Endodermal cell (in vitro differentiated cells): Measurements from ENCODE around the gene SLC66A2. TPM values are rescaled to one million over a fixed set of nuclear protein-coding genes. Genes with fewer than 3 reads are reported as not detected.

Experiments
- DNase-seq: peaks from one replicate; pipeline ENCODE4 v3.0.0-alpha.2; 2017
- H3K27ac ChIP-seq: 2 replicates; pipeline ENCODE4 v1.5.1; 2013; ENCODE audit warnings: mild to moderate bottlenecking, low read depth, low read length, moderate library complexity
- H3K27me3 ChIP-seq: 2 replicates; pipeline ENCODE4 v1.6.1; 2013; ENCODE audit warnings: mild to moderate bottlenecking, low read length, moderate library complexity; ENCODE audit not compliant: insufficient read depth, control insufficient read depth, poor library complexity, severe bottlenecking
- H3K36me3 ChIP-seq: 2 replicates; pipeline ENCODE4 v1.7.0; 2013; ENCODE audit warnings: mild to moderate bottlenecking, low read length, moderate library complexity; ENCODE audit not compliant: control insufficient read depth, insufficient read depth
- H3K4me1 ChIP-seq: one replicate; pipeline ENCODE4 v1.7.0; 2013; ENCODE audit warnings: low read length; ENCODE audit not compliant: control insufficient read depth, insufficient read depth
- H3K4me3 ChIP-seq: 2 replicates; pipeline ENCODE4 v1.5.1; 2013; ENCODE audit warnings: mild to moderate bottlenecking, low read length, moderate library complexity
- H3K9ac ChIP-seq: 2 replicates; pipeline ENCODE4 v1.6.1; 2013; ENCODE audit warnings: mild to moderate bottlenecking, low read length, moderate library complexity; ENCODE audit not compliant: poor library complexity, severe bottlenecking; ENCODE audit errors: extremely low read depth
- H3K9me3 ChIP-seq: 2 replicates; pipeline ENCODE4 v1.6.1; 2013; ENCODE audit warnings: mild to moderate bottlenecking, low read length, moderate library complexity; ENCODE audit not compliant: control insufficient read depth
- H3K27ac Mint-ChIP-seq: 2 replicates; pipeline ENCODE4 v1.8.0; 2020; ENCODE audit warnings: mixed read lengths
- H3K27me3 Mint-ChIP-seq: 2 replicates; pipeline ENCODE4 v1.8.0; 2021; ENCODE audit warnings: mild to moderate bottlenecking, mixed read lengths; ENCODE audit not compliant: insufficient read depth
- H3K36me3 Mint-ChIP-seq: 2 replicates; pipeline ENCODE4 v1.8.0; 2020; ENCODE audit warnings: low read depth, mixed read lengths
- H3K4me1 Mint-ChIP-seq: 2 replicates; pipeline ENCODE4 v1.8.0; 2020; ENCODE audit warnings: mixed read lengths
- H3K4me3 Mint-ChIP-seq: 2 replicates; pipeline ENCODE4 v1.8.0; 2020; ENCODE audit warnings: mild to moderate bottlenecking, moderate library complexity, mixed read lengths
- H3K9me3 Mint-ChIP-seq: 2 replicates; pipeline ENCODE4 v1.8.0; 2020; ENCODE audit warnings: mild to moderate bottlenecking, mixed read lengths
- WGBS, 2 experiments: methylation state at CpG; one replicate each; pipeline versions ENCODE4 v1.1.5 to v1.1.7; 2013; ENCODE audit warnings: missing lambda C conversion rate in 2 of 2, mixed read lengths in 1 of 2; ENCODE audit not compliant: insufficient coverage in 1 of 2, insufficient read length in 1 of 2; 5-methylcytosine and 5-hydroxymethylcytosine counted together
- total RNA-seq, 2 donors: library from RNA; stranded (reverse); fragmentation: NEBNext Ultra II Directional in 1 of 2; extraction: Animal tissue kit (Norgen Biotek cat#: 25700) in 1 of 2; gene quantifications; 2 replicates in 1 of 2; 3 replicates in 1 of 2; pipeline ENCODE4 v1.2.1, GENCODE V29; 2021
- TF ChIP-seq, protein P1 (sequence below): fragments of 200-600 bp; sonication (generic); conservative IDR thresholded peaks from 2 replicates; pipeline ENCODE4 v1.5.0; 2021; ENCODE audit warnings: antibody characterized with exemption, mild to moderate bottlenecking

The SLC66A2 gene
- total RNA-seq, 2 donors from 2014 or later: 30.3 to 32.4 TPM

DNA sequence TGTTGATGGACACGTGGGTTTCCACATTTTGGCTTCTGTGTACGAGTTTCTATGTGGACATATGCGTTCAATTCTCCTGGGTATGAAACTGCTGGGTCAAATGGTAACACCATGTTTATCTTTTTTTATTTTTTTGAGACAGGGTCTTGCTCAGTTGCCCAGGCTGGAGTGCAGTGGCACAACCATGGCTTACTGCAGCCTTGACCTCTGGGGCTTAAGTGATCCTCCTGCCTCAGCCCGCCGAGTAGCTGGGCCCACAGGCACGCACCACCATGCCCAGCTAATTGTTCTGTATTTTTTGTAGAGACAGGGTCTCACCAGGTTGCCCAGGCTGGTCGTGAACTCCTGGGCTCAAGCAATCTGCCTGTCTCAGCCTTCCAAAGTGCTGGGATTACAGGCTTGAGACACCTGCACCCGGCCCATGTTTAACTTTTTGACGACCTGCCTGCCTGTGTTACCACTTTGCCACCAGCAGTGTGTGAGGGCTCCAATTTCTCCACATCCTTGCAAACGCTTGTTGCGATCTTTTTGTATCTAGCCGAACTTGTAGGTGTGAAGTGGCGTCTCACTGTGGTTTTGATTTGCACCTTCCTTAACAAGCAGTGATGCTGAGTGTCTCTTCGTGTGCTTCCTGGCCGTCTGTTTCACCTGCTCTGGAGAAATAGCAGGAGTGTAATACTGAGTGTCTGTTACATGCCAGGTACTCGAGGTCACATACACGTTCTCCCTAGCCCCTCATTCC lies 19.9 kb upstream of the SLC66A2 start:
- no peak overlapping the region for H3K4me3 Mint-ChIP-seq

DNA sequence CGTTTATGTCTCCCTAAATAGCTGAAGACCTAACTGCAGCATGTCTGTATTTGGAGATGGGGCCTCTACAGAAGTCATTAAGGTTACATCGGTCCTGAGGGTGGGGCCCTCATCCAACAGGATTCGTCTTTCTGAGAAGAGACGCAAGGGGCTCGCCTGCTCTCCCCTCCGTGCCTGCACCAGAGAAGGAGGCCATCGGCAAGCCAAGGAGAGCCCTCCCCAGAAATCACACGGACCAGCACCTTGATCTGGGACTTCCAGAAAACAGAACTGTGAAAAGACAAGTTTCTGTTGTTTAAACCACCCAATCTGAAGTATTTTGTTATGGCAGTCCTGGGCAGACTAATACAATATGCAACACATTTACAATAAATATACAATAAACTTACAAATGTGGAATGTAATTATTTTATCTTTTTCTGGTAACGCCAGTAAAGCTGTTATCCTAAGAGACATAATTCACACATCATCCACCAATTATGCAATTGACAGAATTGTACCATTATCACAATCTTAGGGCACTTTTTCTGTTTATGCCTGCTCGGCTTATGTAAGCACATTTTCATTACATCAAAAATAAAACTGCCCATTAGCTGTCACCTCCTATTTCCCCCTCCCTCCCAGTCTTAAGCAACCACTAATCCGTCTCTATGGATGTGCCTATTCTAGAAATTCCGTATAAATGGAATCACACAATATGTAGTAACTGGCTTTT lies 19.1 kb upstream of the SLC66A2 start:
- peaks cover 3% of the 10 kb centered on the region for H3K27me3 Mint-ChIP-seq
- Histone ChIP-seq H3K4me3 (no peak overlapping the region), H3K27me3 (no peaks in the 10 kb centered on the region), H3K9me3 (no peaks in the 10 kb centered on the region), H3K27ac (no peak overlapping the region), H3K36me3 (peaks cover 63% of the 10 kb centered on the region), H3K4me1 (no peaks in the 10 kb centered on the region), H3K9ac (no peak overlapping the region)
- H3K36me3 Mint-ChIP-seq: peaks cover 58% of the 10 kb centered on the region
- WGBS, 2 experiments: 95 to 96% methylated on average over 7 to 12 of the region's 12 CpGs
- peaks cover 9% of the 10 kb centered on the region for H3K4me1 Mint-ChIP-seq
- TF ChIP-seq, protein P1, sequence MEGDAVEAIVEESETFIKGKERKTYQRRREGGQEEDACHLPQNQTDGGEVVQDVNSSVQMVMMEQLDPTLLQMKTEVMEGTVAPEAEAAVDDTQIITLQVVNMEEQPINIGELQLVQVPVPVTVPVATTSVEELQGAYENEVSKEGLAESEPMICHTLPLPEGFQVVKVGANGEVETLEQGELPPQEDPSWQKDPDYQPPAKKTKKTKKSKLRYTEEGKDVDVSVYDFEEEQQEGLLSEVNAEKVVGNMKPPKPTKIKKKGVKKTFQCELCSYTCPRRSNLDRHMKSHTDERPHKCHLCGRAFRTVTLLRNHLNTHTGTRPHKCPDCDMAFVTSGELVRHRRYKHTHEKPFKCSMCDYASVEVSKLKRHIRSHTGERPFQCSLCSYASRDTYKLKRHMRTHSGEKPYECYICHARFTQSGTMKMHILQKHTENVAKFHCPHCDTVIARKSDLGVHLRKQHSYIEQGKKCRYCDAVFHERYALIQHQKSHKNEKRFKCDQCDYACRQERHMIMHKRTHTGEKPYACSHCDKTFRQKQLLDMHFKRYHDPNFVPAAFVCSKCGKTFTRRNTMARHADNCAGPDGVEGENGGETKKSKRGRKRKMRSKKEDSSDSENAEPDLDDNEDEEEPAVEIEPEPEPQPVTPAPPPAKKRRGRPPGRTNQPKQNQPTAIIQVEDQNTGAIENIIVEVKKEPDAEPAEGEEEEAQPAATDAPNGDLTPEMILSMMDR: no peak
- H3K27ac Mint-ChIP-seq: no peak overlapping the region
- H3K9me3 Mint-ChIP-seq: peaks cover under 1% of the 10 kb centered on the region
- no peak for DNase-seq
- no peak overlapping the region for H3K4me3 Mint-ChIP-seq

More for the DNA sequence above, 19.9 kb upstream of the SLC66A2 start:
- WGBS, 2 experiments: 90 to 94% methylated on average over 15 to 17 of the region's 17 CpGs
- Mint-ChIP-seq H3K27me3 (peaks cover 2% of the 10 kb centered on the region), H3K4me1 (peaks cover 9% of the 10 kb centered on the region), H3K27ac (no peak overlapping the region), H3K36me3 (peaks cover 64% of the 10 kb centered on the region), H3K9me3 (no peaks in the 10 kb centered on the region)
- Histone ChIP-seq H3K27ac (no peak overlapping the region), H3K4me1 (no peaks in the 10 kb centered on the region), H3K36me3 (peaks cover 70% of the 10 kb centered on the region), H3K27me3 (no peaks in the 10 kb centered on the region), H3K4me3 (no peak overlapping the region), H3K9ac (no peak overlapping the region), H3K9me3 (no peaks in the 10 kb centered on the region)
- TF ChIP-seq, protein P1: no peak
- no peak for DNase-seq

DNA sequence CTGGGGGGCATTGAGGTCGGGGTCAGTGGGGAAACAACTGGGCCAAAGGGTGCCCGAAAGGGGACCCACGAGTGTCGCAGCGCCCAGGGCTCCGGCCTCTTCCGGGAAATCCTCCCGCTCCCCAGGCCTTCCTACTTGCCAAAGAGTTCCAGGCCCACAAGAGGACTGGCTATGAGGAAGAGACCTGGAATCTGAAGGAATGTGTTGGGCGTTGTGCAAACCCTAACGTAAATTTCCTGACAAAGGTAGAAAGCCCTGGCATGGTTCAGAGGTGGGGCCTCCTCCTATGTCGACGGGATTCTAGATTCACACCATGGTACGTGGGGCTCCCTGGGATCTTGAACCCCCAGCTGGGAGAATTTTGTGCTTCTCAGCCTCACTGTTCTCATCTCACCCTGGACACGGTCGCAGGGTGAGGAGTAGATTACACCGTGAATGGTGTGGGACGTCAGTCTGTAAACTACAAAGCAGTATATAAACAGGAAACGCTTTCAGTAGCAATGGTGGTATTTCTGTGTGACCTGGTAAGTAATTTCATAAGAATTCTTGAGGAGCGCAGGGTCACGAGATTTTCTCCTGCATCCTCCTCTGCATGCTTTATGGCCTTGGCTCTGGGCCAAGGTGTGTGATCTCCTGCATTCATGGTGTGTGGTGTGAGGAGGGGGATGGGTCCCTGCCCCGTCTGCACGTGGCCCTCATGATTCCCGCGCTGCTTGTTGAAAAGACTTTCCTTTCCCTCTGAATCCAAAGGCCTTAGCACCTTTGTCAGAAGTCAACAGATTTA lies 13.9 kb upstream of the SLC66A2 start:
- H3K36me3 Mint-ChIP-seq: peaks cover 10% of the 10 kb centered on the region
- Histone ChIP-seq H3K27ac (no peak overlapping the region), H3K9ac (peak overlapping the region; percentile 66), H3K27me3 (peaks cover 7% of the 10 kb centered on the region), H3K4me1 (peaks cover 4% of the 10 kb centered on the region), H3K4me3 (peak overlapping the region; percentile 64), H3K9me3 (no peaks in the 10 kb centered on the region), H3K36me3 (peaks cover 13% of the 10 kb centered on the region)
- H3K4me1 Mint-ChIP-seq: peaks cover 10% of the 10 kb centered on the region
- H3K9me3 Mint-ChIP-seq: peaks cover 2% of the 10 kb centered on the region
- peak; percentile 76 for DNase-seq
- TF ChIP-seq, protein P1: no peak
- peak overlapping the region; percentile 37 for H3K4me3 Mint-ChIP-seq
- 67 to 71% methylated on average over 8 to 24 of the region's 24 CpGs for WGBS, 2 experiments
- H3K27me3 Mint-ChIP-seq: peaks cover 47% of the 10 kb centered on the region
- H3K27ac Mint-ChIP-seq: no peak overlapping the region
